Hepatocyte (in vitro differentiated cells): ENCODE data around the gene SAFB2.

Source experiments
- EZH2 ChIP-seq: fragments of 200-600 bp; sonication (generic); IDR thresholded peaks from 2 replicates; pipeline ENCODE4 v1.6.1; 2016; ENCODE audit warnings: antibody characterized with exemption, mild to moderate bottlenecking, borderline replicate concordance
- EZH2phosphoT487 ChIP-seq: fragments of 200-600 bp; sonication (generic); IDR thresholded peaks from one replicate; pipeline ENCODE4 v1.6.1; 2018; ENCODE audit warnings: antibody characterized with exemption, mild to moderate bottlenecking, low read depth, moderate library complexity; ENCODE audit not compliant: unreplicated experiment, severe bottlenecking
- TF ChIP-seq, protein P1 (sequence below): fragments of 200-600 bp; sonication (generic); IDR thresholded peaks from 2 replicates; pipeline ENCODE4 v1.5.1; 2016; ENCODE audit warnings: antibody characterized with exemption, mild to moderate bottlenecking; ENCODE audit not compliant: poor library complexity

DNA sequence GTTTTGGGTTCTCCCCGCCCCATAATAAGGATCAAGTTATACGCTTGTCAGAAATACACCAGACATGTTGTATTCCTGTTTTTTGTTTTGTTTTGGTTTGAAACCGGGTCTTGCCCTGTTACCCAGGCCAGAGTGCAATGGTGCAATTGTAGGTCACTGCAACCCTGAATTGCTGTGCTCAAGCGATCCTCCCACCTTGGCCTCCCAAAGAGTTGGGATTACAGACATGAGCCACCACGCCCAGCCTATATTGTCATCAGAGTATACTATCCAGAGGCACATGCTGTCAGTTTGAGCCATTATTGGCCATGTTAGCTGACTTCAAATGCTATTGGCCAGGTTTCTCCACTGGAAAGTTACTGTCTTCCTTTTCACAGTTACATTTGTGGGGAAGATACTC lies 10.1 kb upstream of the SAFB2 start:
- TF ChIP-seq, protein P1, sequence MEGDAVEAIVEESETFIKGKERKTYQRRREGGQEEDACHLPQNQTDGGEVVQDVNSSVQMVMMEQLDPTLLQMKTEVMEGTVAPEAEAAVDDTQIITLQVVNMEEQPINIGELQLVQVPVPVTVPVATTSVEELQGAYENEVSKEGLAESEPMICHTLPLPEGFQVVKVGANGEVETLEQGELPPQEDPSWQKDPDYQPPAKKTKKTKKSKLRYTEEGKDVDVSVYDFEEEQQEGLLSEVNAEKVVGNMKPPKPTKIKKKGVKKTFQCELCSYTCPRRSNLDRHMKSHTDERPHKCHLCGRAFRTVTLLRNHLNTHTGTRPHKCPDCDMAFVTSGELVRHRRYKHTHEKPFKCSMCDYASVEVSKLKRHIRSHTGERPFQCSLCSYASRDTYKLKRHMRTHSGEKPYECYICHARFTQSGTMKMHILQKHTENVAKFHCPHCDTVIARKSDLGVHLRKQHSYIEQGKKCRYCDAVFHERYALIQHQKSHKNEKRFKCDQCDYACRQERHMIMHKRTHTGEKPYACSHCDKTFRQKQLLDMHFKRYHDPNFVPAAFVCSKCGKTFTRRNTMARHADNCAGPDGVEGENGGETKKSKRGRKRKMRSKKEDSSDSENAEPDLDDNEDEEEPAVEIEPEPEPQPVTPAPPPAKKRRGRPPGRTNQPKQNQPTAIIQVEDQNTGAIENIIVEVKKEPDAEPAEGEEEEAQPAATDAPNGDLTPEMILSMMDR = no peak
- TF ChIP-seq EZH2phosphoT487 = no peak
- TF ChIP-seq EZH2 = no peak
